Stimulated activated CD8-positive, alpha-beta memory T cell treated with anti-CD3 and anti-CD28 coated beads, Interleukin-7, amount 100 ng/mL, for 24 hours (primary cell): ENCODE results near the gene AMFR.
"Not testable (repeated sequence)": the region's sequence is repeated elsewhere in the genome, so short reads cannot be mapped to it uniquely, and the experiment has no call there.

ENCODE experiments used
- DNase-seq: peaks from one replicate; pipeline ENCODE4 v3.0.0-alpha.2; 2020; ENCODE audit warnings: low read depth

Gene AMFR

GRCh38 chr16:56388209-56388608 lies 37.1 kb downstream of the AMFR start:
- DNase-seq: no peak

GRCh38 chr16:56387396-56387795 lies 37.9 kb downstream of the AMFR start:
- DNase-seq: no peak

- no peak for DNase-seq
Measured at GRCh38 chr16:56384074-56384721, 41.1 kb downstream of the AMFR start.

- no peak for DNase-seq
Measured at GRCh38 chr16:56382901-56383355, 42.4 kb downstream of the AMFR start.

- no peak for DNase-seq
Measured at GRCh38 chr16:56382459-56382858, 42.9 kb downstream of the AMFR start.

- not testable (repeated sequence) for DNase-seq
Measured at GRCh38 chr16:56380778-56381485, 44.4 kb downstream of the AMFR start.

GRCh38 chr16:56379044-56379443 lies 46.3 kb downstream of the AMFR start:
- not testable (repeated sequence) for DNase-seq

- DNase-seq: not testable (repeated sequence)
Measured at GRCh38 chr16:56375792-56376191, 49.6 kb downstream of the AMFR start.

GRCh38 chr16:56373003-56373402 lies 52.3 kb downstream of the AMFR start:
- DNase-seq: no peak

- DNase-seq: no peak
Measured at GRCh38 chr16:56372013-56372634, 53.2 kb downstream of the AMFR start.

- DNase-seq: no peak
Measured at GRCh38 chr16:56371660-56371937, 53.7 kb downstream of the AMFR start.

- DNase-seq: no peak
Measured at GRCh38 chr16:56370875-56371659, 54.3 kb downstream of the AMFR start.

- DNase-seq: no peak
Measured at GRCh38 chr16:56370185-56370874, 55.0 kb downstream of the AMFR start.

- DNase-seq: no peak
Measured at GRCh38 chr16:56369202-56369601, 56.1 kb downstream of the AMFR start.

- DNase-seq: no peak
Measured at GRCh38 chr16:56368545-56368944, 56.8 kb downstream of the AMFR start.

GRCh38 chr16:56367764-56368163 lies 57.6 kb downstream of the AMFR start:
- DNase-seq: no peak

GRCh38 chr16:56366945-56367344 lies 58.4 kb downstream of the AMFR start:
- no peak for DNase-seq

GRCh38 chr16:56365552-56365951 lies 59.8 kb downstream of the AMFR start:
- DNase-seq: no peak

- no peak for DNase-seq
Measured at GRCh38 chr16:56364865-56365264, 60.5 kb downstream of the AMFR start.

GRCh38 chr16:56363781-56364565 lies 61.4 kb downstream of the AMFR start:
- DNase-seq: no peak

GRCh38 chr16:56363181-56363716 lies 62.1 kb downstream of the AMFR start:
- DNase-seq: no peak
